ENCODE results near the gene G6PD. TPM values are rescaled to one million over a fixed set of nuclear protein-coding genes. Genes with fewer than 3 reads are reported as not detected.

The G6PD gene
- total and polyA plus RNA-seq, 2 of the 8 experiments (the other 6 are each of a cell fraction or from before 2014, with no cell fraction given): 47.3 to 55.1 TPM

DNA sequence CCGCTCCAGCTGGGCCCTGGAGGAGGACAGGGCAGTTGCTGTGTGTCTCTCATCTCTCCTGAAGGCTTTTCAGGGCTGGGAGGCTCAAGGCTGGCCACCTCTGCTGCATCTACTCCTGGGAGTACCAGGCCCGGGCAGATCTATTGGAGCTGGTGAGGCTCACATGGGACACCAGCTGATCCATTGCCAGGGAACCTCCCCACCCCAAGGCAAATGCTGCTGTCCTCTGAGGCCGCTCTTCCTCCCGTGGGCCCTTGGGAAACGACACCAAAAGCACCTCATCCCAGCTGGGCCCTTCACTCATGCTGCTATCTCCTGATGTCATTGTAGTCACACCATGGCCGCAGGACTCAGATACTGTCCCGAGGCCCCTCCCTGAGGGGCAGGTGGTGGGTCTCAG is 63.9 kb downstream of the G6PD start:
- no peaks in the 10 kb centered on the region for H3K79me2 ChIP-seq (ENCODE audit: control insufficient read depth in 1 of 2, insufficient read depth in 2 of 2, low read length in 2 of 2)
- H2AFZ ChIP-seq (ENCODE audit: low read length): no peak overlapping the region
- WGBS, 2 experiments (ENCODE audit: extremely low coverage in 1 of 2, insufficient coverage in 1 of 2, insufficient read length in 1 of 2, insufficient replicate concordance in 2 of 2, low coverage in 1 of 2, low lambda C conversion rate in 2 of 2, missing lambda C conversion rate in 1 of 2): 94% methylated on average over 7 of the region's 7 CpGs; no CpG with 5 or more reads in 1 of the 2 experiments
- DNase-seq (ENCODE audit: low read depth in 1 of 2, low spot score in 2 of 2) (no peak), FAIRE-seq (no peak)
- H3K14ac ChIP-seq (ENCODE audit: insufficient read length): no peak overlapping the region
- no peak overlapping the region for H2AK5ac ChIP-seq (ENCODE audit: low read depth, low read length)
- TF ChIP-seq GTF2F1 (IDR thresholded peaks at IDR 0.05; ENCODE audit: borderline replicate concordance, low read depth, low read length): no peak
- TF ChIP-seq CHD2 (IDR thresholded peaks at IDR 0.05; ENCODE audit: low read length): no peak
- TF ChIP-seq RBBP5 (IDR thresholded peaks at IDR 0.05; ENCODE audit: borderline replicate concordance, low read depth, low read length): no peak
- TF ChIP-seq HDAC2 (IDR thresholded peaks at IDR 0.05; ENCODE audit: borderline replicate concordance in 1 of 2, low read depth in 2 of 2, low read length in 2 of 2): no peak
- TF ChIP-seq BACH1 (IDR thresholded peaks at IDR 0.05; ENCODE audit: low read length): no peak
- TF ChIP-seq, protein P1, sequence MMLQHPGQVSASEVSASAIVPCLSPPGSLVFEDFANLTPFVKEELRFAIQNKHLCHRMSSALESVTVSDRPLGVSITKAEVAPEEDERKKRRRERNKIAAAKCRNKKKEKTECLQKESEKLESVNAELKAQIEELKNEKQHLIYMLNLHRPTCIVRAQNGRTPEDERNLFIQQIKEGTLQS (IDR thresholded peaks at IDR 0.05; ENCODE audit: insufficient read depth, low read depth, low read length): no peak
- no peak for TF ChIP-seq EZH2 (IDR thresholded peaks at IDR 0.05; ENCODE audit: low read depth, low read length, severe bottlenecking)
- TF ChIP-seq, protein P2, sequence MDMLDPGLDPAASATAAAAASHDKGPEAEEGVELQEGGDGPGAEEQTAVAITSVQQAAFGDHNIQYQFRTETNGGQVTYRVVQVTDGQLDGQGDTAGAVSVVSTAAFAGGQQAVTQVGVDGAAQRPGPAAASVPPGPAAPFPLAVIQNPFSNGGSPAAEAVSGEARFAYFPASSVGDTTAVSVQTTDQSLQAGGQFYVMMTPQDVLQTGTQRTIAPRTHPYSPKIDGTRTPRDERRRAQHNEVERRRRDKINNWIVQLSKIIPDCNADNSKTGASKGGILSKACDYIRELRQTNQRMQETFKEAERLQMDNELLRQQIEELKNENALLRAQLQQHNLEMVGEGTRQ (IDR thresholded peaks at IDR 0.05; ENCODE audit: low read length): no peak
- TF ChIP-seq MAFK (IDR thresholded peaks at IDR 0.05; ENCODE audit: low read depth, low read length): no peak
- no peak overlapping the region for H3K18ac ChIP-seq (ENCODE audit: extremely low read depth, low read length)
- no peaks in the 10 kb centered on the region for H3K9me3 ChIP-seq (ENCODE audit: insufficient read depth in 2 of 2, low read depth in 1 of 2, low read length in 1 of 2)
- no peak overlapping the region for H3K4me2 ChIP-seq (ENCODE audit: insufficient read depth in 1 of 2, low read depth in 2 of 2, low read length in 2 of 2)
- H2BK12ac ChIP-seq (ENCODE audit: low read depth, low read length): no peak overlapping the region
- no peak overlapping the region for H4K8ac ChIP-seq (ENCODE audit: extremely low read depth, insufficient read depth, low read length)
- no peak overlapping the region for H3K56ac ChIP-seq (replicated peaks; ENCODE audit: insufficient read length, low read depth, low read length)
- POLR2A ChIA-PET (ENCODE audit: partially characterized antibody): interaction anchor here (1.0 to 1.2 kb wide), 2 partner anchors 47 to 85 kb away, joined by 3 read pairs; partner anchors contain the start of gene RPL10
- no peak overlapping the region for H2BK20ac ChIP-seq (ENCODE audit: low read length)
- no peak overlapping the region for H4K5ac ChIP-seq (ENCODE audit: insufficient read length, low read depth, low read length)
- H3K4me1 ChIP-seq (replicated peaks in 1 of 4; ENCODE audit: control insufficient read depth in 3 of 4, insufficient read depth in 4 of 4, low read length in 3 of 4): peaks cover 0 to 6% (median 2%) of the 10 kb centered on the region in 4 experiments; a peak in 4 of 7 replicates
- peaks cover 0 to 13% (median 0%) of the 10 kb centered on the region in 4 experiments; a peak in 2 of 8 replicates for H3K36me3 ChIP-seq (ENCODE audit: control insufficient read depth in 2 of 4, insufficient read depth in 4 of 4, low read length in 3 of 4)
- no peak overlapping the region for H3K9ac ChIP-seq (replicated peaks in 1 of 4; ENCODE audit: extremely low read depth in 1 of 4, low read depth in 3 of 4, low read length in 3 of 4)
- H4K20me1 ChIP-seq (replicated peaks in 1 of 2; ENCODE audit: control insufficient read depth in 1 of 2, insufficient read depth in 2 of 2, low read length in 2 of 2): peaks cover 0 to 2% of the 10 kb centered on the region in 2 experiments
- no peak overlapping the region for H3K27ac ChIP-seq (ENCODE audit: low read depth, low read length)
- no peaks in the 10 kb centered on the region for H3K27me3 ChIP-seq (replicated peaks in 1 of 4; ENCODE audit: control insufficient read depth in 3 of 4, extremely low read depth in 1 of 4, insufficient read depth in 3 of 4, low read length in 3 of 4)
- H2BK120ac ChIP-seq (replicated peaks; ENCODE audit: low read depth, low read length): no peak overlapping the region
- H3K4me3 ChIP-seq (ENCODE audit: extremely low read depth in 1 of 4, insufficient read depth in 2 of 4, low read depth in 3 of 4, low read length in 4 of 4): no peak overlapping the region
- peaks cover 3% of the 10 kb centered on the region; the same call in 1 of the 2 replicates for H3K23me2 ChIP-seq (ENCODE audit: low read depth, low read length)
- H3K79me1 ChIP-seq (ENCODE audit: low read depth, low read length): no peaks in the 10 kb centered on the region
- H2BK5ac ChIP-seq (ENCODE audit: low read depth, low read length): no peak overlapping the region
- H4K91ac ChIP-seq (replicated peaks; ENCODE audit: insufficient read length, low read length): no peak overlapping the region
- CTCF ChIA-PET (ENCODE audit: partially characterized antibody): interaction anchor here (1.0 to 2.1 kb wide), 4 partner anchors 33 to 51 kb away, joined by 3 to 8 read pairs (median 4); no protein-coding TSS in a partner anchor
- no peak overlapping the region for H3K4ac ChIP-seq (replicated peaks; ENCODE audit: insufficient read length, low read depth, low read length)
- H2BK15ac ChIP-seq (ENCODE audit: low read length): no peak overlapping the region
- H3K23ac ChIP-seq (ENCODE audit: insufficient read length): no peak overlapping the region

Data from H1 (cell line).